Lower lobe of right lung (tissue), 2 donors: ENCODE measurements around the gene PXMP4. TPM values are rescaled to one million over a fixed set of nuclear protein-coding genes. Genes with fewer than 3 reads are reported as not detected.

ENCODE experiments used
- ATAC-seq, 2 donors: fragments of 200-7000 bp; cut with Tn5 transposase; one replicate each; pipeline ENCODE4 v1.9.1; 2020 to 2022; ENCODE audit warnings: mild to moderate bottlenecking in 2 of 2, moderate library complexity in 2 of 2
- DNase-seq: peaks from one replicate; pipeline ENCODE4 v3.0.0-alpha.2; 2020
- H3K27ac ChIP-seq: fragments of 200-600 bp; one replicate; pipeline ENCODE4 v1.8.0; 2022
- H3K27me3 ChIP-seq: fragments of 200-600 bp; one replicate; pipeline ENCODE4 v1.8.0; 2022; ENCODE audit warnings: low read depth
- H3K36me3 ChIP-seq: fragments of 200-600 bp; one replicate; pipeline ENCODE4 v1.8.0; 2022; ENCODE audit warnings: mild to moderate bottlenecking
- H3K4me1 ChIP-seq: fragments of 200-600 bp; one replicate; pipeline ENCODE4 v1.8.0; 2022
- H3K4me3 ChIP-seq: fragments of 200-600 bp; one replicate; pipeline ENCODE4 v1.8.0; 2022; ENCODE audit warnings: mild to moderate bottlenecking
- H3K9me3 ChIP-seq: fragments of 200-600 bp; one replicate; pipeline ENCODE4 v1.8.0; 2022
- intact Hi-C: fragments of 100-400 bp; cut with DNase I; formaldehyde crosslinking; loops from one replicate; pipeline ENCODE4 v1.11.0; 2022
- total RNA-seq: library from RNA; stranded (reverse); fragmentation: NEBNext Ultra II Directional; extraction: Animal tissue kit (Norgen Biotek cat#: 25700); gene quantifications from one replicate; pipeline ENCODE4 v1.2.1, GENCODE V29; 2021
- TF ChIP-seq, protein P1 (sequence below): fragments of 200-600 bp; IDR thresholded peaks from one replicate; pipeline ENCODE4 v1.8.0; 2022; ENCODE audit warnings: antibody characterized with exemption, mild to moderate bottlenecking
- donor health status: DM: no; HTN: yes; CAD: no; lungs with severe emphysema.

PXMP4 gene
- total RNA-seq, 1 donor from 2014 or later = 60.5 TPM

DNA sequence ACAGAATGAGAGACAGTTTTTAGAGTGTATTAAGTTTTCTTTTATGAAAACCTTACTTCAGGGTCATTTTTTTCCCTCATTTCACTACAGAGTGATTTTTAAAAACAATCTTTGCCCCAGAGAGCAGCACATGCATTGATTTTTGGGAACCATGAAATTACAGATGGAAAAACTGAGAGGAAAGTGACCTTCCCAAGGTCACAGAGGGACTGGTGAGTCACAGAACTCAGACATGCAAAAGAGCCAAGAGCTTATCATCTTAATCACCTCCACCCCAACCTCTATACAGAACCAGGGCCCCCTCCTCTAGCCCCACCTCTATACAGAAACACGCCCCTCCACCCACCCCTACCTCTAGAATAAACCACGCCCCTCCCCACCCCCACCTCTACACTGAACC lies 10.7 kb downstream of the PXMP4 start:
- intact Hi-C loops = no loop called here
- Histone ChIP-seq H3K9me3 (no peaks in the 10 kb centered on the region), H3K36me3 (peaks cover 67% of the 10 kb centered on the region), H3K4me1 (no peaks in the 10 kb centered on the region), H3K4me3 (no peak overlapping the region), H3K27me3 (no peaks in the 10 kb centered on the region), H3K27ac (no peak overlapping the region)
- peak; percentile 27 to 58 for ATAC-seq
- DNase-seq = no peak
- TF ChIP-seq, protein P1, sequence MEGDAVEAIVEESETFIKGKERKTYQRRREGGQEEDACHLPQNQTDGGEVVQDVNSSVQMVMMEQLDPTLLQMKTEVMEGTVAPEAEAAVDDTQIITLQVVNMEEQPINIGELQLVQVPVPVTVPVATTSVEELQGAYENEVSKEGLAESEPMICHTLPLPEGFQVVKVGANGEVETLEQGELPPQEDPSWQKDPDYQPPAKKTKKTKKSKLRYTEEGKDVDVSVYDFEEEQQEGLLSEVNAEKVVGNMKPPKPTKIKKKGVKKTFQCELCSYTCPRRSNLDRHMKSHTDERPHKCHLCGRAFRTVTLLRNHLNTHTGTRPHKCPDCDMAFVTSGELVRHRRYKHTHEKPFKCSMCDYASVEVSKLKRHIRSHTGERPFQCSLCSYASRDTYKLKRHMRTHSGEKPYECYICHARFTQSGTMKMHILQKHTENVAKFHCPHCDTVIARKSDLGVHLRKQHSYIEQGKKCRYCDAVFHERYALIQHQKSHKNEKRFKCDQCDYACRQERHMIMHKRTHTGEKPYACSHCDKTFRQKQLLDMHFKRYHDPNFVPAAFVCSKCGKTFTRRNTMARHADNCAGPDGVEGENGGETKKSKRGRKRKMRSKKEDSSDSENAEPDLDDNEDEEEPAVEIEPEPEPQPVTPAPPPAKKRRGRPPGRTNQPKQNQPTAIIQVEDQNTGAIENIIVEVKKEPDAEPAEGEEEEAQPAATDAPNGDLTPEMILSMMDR = no peak

DNA sequence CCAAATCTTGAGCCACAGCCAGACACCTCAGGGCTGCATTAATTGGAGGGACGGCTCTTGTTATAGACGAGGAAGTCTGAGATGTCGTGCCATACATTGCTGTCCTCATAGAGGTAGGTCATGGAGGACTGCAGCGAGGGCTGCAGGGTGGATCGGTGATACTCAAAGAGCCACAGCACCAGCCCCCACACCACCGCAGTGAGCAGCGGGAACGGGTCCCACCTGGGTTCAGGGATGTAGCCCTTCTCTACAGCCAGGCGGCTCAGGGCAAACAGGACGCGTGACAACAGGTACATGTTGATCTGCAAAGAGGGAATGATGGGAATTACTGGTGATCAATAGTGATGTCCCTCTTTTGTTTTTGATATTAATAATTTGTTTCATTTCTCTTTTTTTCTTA lies 12.4 kb downstream of the PXMP4 start:
- DNase-seq (no peak), ATAC-seq (no peak)
- TF ChIP-seq, protein P1 = no peak
- intact Hi-C loops = no loop called here
- peaks cover 51% of the 10 kb centered on the region for H3K36me3 ChIP-seq
- no peaks in the 10 kb centered on the region for H3K9me3 ChIP-seq
- H3K4me1 ChIP-seq = no peaks in the 10 kb centered on the region
- no peaks in the 10 kb centered on the region for H3K27me3 ChIP-seq
- no peak overlapping the region for H3K4me3 ChIP-seq
- H3K27ac ChIP-seq = no peak overlapping the region

DNA sequence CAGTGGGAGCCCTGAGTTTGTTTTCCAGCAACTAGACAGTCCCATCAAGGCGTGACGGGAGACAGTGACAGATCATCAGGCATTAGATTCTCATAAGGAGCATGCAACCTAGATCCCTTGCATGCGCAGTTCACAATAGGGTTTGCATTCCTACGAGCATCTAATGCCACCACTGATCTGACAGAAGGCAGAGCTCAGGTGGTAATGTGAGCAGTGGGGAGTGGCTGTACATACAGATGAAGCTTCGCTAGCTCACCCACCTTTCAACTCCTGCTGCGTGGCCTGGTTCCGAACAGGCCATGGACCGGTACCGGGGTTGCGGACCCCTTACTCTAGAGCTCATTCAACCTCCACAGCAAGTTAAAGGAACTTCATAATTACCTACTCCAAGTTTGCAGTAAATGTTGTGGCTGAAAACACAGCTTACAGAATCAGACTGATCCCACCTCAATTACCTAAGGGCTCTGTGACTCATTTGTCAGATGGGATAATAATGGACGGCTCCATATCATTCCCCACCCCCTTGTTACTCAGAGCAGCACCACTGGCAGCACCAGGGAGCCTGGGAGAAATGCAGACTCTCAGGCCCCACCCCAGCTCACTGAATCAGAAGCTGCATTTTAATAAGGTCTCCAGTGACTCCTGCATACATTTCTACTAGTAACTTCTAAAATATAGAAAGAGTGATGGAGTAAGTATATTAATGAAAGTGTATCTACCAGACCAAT lies 15.7 kb downstream of the PXMP4 start:
- Histone ChIP-seq H3K36me3 (peaks cover 28% of the 10 kb centered on the region), H3K27me3 (no peaks in the 10 kb centered on the region), H3K4me3 (no peak overlapping the region), H3K9me3 (no peaks in the 10 kb centered on the region), H3K27ac (no peak overlapping the region), H3K4me1 (no peaks in the 10 kb centered on the region)
- TF ChIP-seq, protein P1 = no peak
- ATAC-seq = no peak
- intact Hi-C loops = no loop called here
- no peak for DNase-seq

DNA sequence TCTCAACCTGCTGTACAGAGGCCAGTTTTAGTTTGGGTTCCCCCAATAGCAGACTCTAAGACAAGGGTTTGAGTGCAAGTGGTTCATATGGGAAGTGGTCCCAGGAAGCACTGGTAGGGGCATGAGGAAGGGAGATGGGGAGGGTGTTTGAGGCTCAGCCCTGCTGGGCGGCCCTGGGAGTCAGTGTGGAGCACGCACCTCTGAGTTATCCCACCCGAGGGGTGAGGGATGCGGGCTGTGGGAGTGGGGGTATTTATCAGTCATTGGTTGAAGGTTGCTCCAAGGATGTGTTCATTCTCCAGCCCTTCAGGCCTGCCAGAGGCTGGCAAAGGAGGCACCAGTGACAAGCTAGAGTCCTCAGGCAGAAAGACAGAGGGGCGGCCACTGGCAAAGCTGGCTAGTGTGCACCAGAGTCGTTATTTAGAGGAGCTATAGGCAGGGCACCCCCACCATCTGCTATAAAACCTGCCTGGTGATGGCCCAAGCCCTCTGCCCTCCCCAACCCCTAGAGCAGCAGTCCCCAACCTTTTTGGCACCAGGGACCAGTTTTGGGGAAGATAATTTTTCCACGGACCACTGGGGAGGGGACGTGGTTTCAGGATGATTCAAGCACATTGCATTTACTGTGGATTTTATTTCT lies 16.5 kb downstream of the PXMP4 start:
- TF ChIP-seq, protein P1 = no peak
- Histone ChIP-seq H3K36me3 (peaks cover 28% of the 10 kb centered on the region), H3K9me3 (no peaks in the 10 kb centered on the region), H3K27me3 (no peaks in the 10 kb centered on the region), H3K27ac (no peak overlapping the region), H3K4me1 (no peaks in the 10 kb centered on the region), H3K4me3 (no peak overlapping the region)
- peak in 1 of 2 donors; percentile 30 for ATAC-seq
- no peak for DNase-seq
- intact Hi-C loops = no loop called here

DNA sequence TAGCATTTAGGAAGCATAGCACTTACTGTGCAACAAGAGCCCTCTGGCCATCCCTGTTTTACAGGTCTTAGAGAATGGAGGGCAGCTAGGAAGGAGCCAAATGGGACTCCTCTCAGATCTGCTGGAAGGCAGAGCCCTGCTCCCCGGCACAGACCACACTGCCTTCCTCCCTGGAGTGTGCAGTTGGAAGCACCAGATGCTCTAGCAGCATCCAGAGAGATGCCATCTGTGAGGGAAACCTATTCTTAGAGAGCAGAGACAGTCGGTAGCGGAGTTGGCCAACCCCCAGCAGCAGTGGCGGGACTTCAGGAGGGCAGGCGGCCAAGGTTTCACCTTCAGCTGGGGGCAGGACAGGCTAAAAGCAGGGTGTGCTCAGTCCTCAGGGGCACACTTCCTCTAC lies 17.2 kb downstream of the PXMP4 start:
- ATAC-seq = peak; percentile 30 to 41
- no peak for DNase-seq
- H3K4me3 ChIP-seq = no peak overlapping the region
- H3K27me3 ChIP-seq = no peaks in the 10 kb centered on the region
- TF ChIP-seq, protein P1 = no peak
- peaks cover 24% of the 10 kb centered on the region for H3K36me3 ChIP-seq
- no peak overlapping the region for H3K27ac ChIP-seq
- no peaks in the 10 kb centered on the region for H3K9me3 ChIP-seq
- no peaks in the 10 kb centered on the region for H3K4me1 ChIP-seq
- intact Hi-C loops = no loop called here
